ENCODE data around the gene CHD9.

The CHD9 gene

DNA sequence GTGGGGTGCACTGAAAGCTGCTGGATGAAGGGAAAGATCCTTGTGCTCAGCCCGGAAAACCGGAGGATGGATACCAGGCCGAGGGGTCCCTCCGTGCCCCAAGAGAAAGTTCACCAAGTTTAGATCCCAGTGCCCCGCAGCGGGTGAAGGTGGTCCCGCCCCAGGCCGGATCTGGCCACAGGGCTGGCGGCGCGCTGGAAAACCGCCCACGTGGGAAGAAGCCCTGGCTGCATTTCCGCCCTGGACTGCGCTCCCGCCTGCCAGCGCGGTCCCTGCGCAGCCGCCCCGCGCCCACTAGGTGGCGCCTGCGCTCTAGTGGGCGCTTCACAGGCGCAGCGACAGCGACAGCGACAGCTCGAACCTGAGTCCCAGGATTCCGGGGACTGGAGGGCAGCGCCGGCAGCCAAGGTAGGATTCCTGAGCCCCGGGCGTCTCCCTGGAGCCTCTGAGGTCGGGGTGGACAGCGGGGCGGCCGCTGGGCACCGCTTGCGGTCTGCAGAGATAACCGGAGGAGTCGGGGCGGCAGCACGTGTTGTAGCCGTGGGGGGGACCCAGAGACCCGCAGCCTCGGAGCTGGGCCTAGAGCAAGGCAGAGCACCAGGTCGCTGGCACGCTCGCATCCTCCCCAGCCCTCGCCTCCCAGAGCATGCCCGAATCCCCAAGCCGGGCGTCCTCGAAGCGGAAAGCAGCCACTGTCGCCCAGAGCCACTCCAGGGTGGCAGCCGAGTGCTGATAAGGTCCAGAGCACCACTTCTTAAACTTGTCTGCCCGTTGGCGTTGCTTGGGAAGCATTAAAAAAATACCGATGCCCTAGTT, at the start of gene CHD9 (continued):
- TF ChIP-seq, protein P1, sequence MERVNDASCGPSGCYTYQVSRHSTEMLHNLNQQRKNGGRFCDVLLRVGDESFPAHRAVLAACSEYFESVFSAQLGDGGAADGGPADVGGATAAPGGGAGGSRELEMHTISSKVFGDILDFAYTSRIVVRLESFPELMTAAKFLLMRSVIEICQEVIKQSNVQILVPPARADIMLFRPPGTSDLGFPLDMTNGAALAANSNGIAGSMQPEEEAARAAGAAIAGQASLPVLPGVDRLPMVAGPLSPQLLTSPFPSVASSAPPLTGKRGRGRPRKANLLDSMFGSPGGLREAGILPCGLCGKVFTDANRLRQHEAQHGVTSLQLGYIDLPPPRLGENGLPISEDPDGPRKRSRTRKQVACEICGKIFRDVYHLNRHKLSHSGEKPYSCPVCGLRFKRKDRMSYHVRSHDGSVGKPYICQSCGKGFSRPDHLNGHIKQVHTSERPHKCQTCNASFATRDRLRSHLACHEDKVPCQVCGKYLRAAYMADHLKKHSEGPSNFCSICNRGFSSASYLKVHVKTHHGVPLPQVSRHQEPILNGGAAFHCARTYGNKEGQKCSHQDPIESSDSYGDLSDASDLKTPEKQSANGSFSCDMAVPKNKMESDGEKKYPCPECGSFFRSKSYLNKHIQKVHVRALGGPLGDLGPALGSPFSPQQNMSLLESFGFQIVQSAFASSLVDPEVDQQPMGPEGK (tag by site-specific recombination; IDR thresholded peaks at IDR 0.05), result no peak
- TF ChIP-seq, protein P2, sequence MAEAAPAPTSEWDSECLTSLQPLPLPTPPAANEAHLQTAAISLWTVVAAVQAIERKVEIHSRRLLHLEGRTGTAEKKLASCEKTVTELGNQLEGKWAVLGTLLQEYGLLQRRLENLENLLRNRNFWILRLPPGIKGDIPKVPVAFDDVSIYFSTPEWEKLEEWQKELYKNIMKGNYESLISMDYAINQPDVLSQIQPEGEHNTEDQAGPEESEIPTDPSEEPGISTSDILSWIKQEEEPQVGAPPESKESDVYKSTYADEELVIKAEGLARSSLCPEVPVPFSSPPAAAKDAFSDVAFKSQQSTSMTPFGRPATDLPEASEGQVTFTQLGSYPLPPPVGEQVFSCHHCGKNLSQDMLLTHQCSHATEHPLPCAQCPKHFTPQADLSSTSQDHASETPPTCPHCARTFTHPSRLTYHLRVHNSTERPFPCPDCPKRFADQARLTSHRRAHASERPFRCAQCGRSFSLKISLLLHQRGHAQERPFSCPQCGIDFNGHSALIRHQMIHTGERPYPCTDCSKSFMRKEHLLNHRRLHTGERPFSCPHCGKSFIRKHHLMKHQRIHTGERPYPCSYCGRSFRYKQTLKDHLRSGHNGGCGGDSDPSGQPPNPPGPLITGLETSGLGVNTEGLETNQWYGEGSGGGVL (tag by site-specific recombination; IDR thresholded peaks at IDR 0.05), result no peak
- TF ChIP-seq ZNF521 (tag by site-specific recombination; IDR thresholded peaks at IDR 0.05), result no peak
- TF ChIP-seq ZBTB8A (tag by site-specific recombination; IDR thresholded peaks at IDR 0.05), result peak; percentile 88
- no peak for TF ChIP-seq ZNF791 (tag by site-specific recombination; IDR thresholded peaks at IDR 0.05)
- TF ChIP-seq, protein P3, sequence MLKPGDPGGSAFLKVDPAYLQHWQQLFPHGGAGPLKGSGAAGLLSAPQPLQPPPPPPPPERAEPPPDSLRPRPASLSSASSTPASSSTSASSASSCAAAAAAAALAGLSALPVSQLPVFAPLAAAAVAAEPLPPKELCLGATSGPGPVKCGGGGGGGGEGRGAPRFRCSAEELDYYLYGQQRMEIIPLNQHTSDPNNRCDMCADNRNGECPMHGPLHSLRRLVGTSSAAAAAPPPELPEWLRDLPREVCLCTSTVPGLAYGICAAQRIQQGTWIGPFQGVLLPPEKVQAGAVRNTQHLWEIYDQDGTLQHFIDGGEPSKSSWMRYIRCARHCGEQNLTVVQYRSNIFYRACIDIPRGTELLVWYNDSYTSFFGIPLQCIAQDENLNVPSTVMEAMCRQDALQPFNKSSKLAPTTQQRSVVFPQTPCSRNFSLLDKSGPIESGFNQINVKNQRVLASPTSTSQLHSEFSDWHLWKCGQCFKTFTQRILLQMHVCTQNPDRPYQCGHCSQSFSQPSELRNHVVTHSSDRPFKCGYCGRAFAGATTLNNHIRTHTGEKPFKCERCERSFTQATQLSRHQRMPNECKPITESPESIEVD (tag by site-specific recombination; IDR thresholded peaks at IDR 0.05), result no peak
- no peak for TF ChIP-seq ZNF146 (tag by site-specific recombination; IDR thresholded peaks at IDR 0.05)
- no peak for TF ChIP-seq ZNF433 (tag by site-specific recombination; IDR thresholded peaks at IDR 0.05; ENCODE audit: low read depth)
- no peak for TF ChIP-seq ZFP41 (tag by site-specific recombination; IDR thresholded peaks at IDR 0.05; ENCODE audit: borderline replicate concordance)
- peak; percentile 46; the same call in 1 of the 2 replicates for TF ChIP-seq ZBTB48 (tag by site-specific recombination; IDR thresholded peaks at IDR 0.05)
- TF ChIP-seq ZBTB1 (tag by site-specific recombination; IDR thresholded peaks at IDR 0.05), result no peak
- TF ChIP-seq GFI1B (tag by site-specific recombination; IDR thresholded peaks at IDR 0.05), result no peak
- peak; percentile 90 for TF ChIP-seq ZNF660 (tag by site-specific recombination; IDR thresholded peaks at IDR 0.05)
- TF ChIP-seq, protein P4, sequence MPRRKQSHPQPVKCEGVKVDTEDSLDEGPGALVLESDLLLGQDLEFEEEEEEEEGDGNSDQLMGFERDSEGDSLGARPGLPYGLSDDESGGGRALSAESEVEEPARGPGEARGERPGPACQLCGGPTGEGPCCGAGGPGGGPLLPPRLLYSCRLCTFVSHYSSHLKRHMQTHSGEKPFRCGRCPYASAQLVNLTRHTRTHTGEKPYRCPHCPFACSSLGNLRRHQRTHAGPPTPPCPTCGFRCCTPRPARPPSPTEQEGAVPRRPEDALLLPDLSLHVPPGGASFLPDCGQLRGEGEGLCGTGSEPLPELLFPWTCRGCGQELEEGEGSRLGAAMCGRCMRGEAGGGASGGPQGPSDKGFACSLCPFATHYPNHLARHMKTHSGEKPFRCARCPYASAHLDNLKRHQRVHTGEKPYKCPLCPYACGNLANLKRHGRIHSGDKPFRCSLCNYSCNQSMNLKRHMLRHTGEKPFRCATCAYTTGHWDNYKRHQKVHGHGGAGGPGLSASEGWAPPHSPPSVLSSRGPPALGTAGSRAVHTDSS (tag by site-specific recombination; IDR thresholded peaks at IDR 0.05), result no peak
- TF ChIP-seq KLF9 (tag by site-specific recombination; IDR thresholded peaks at IDR 0.05; ENCODE audit: low read depth), result no peak; the same call in 1 of the 2 replicates
- TF ChIP-seq ZNF266 (tag by site-specific recombination; IDR thresholded peaks at IDR 0.05; ENCODE audit: low read depth), result no peak
- TF ChIP-seq ZNF423 (tag by site-specific recombination; IDR thresholded peaks at IDR 0.05), result no peak
- no peak for TF ChIP-seq ZSCAN16 (tag by site-specific recombination; IDR thresholded peaks at IDR 0.05)
- TF ChIP-seq, protein P5, sequence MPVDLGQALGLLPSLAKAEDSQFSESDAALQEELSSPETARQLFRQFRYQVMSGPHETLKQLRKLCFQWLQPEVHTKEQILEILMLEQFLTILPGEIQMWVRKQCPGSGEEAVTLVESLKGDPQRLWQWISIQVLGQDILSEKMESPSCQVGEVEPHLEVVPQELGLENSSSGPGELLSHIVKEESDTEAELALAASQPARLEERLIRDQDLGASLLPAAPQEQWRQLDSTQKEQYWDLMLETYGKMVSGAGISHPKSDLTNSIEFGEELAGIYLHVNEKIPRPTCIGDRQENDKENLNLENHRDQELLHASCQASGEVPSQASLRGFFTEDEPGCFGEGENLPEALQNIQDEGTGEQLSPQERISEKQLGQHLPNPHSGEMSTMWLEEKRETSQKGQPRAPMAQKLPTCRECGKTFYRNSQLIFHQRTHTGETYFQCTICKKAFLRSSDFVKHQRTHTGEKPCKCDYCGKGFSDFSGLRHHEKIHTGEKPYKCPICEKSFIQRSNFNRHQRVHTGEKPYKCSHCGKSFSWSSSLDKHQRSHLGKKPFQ (tag by site-specific recombination; IDR thresholded peaks at IDR 0.05), result no peak
- TF ChIP-seq ZNF560 (tag by site-specific recombination; IDR thresholded peaks at IDR 0.05; ENCODE audit: borderline replicate concordance), result no peak
- TF ChIP-seq, protein P6, sequence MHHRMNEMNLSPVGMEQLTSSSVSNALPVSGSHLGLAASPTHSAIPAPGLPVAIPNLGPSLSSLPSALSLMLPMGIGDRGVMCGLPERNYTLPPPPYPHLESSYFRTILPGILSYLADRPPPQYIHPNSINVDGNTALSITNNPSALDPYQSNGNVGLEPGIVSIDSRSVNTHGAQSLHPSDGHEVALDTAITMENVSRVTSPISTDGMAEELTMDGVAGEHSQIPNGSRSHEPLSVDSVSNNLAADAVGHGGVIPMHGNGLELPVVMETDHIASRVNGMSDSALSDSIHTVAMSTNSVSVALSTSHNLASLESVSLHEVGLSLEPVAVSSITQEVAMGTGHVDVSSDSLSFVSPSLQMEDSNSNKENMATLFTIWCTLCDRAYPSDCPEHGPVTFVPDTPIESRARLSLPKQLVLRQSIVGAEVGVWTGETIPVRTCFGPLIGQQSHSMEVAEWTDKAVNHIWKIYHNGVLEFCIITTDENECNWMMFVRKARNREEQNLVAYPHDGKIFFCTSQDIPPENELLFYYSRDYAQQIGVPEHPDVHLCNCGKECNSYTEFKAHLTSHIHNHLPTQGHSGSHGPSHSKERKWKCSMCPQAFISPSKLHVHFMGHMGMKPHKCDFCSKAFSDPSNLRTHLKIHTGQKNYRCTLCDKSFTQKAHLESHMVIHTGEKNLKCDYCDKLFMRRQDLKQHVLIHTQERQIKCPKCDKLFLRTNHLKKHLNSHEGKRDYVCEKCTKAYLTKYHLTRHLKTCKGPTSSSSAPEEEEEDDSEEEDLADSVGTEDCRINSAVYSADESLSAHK (tag by site-specific recombination; IDR thresholded peaks at IDR 0.05), result no peak
- TF ChIP-seq, protein P7, sequence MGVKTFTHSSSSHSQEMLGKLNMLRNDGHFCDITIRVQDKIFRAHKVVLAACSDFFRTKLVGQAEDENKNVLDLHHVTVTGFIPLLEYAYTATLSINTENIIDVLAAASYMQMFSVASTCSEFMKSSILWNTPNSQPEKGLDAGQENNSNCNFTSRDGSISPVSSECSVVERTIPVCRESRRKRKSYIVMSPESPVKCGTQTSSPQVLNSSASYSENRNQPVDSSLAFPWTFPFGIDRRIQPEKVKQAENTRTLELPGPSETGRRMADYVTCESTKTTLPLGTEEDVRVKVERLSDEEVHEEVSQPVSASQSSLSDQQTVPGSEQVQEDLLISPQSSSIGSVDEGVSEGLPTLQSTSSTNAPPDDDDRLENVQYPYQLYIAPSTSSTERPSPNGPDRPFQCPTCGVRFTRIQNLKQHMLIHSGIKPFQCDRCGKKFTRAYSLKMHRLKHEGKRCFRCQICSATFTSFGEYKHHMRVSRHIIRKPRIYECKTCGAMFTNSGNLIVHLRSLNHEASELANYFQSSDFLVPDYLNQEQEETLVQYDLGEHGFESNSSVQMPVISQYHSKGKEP (tag by site-specific recombination; IDR thresholded peaks at IDR 0.05), result peak; percentile 80
- no peak for TF ChIP-seq ZNF473 (tag by site-specific recombination; IDR thresholded peaks at IDR 0.05)
- TF ChIP-seq HOXD13 (CRISPR knock-in tag; IDR thresholded peaks at IDR 0.05; ENCODE audit: borderline replicate concordance), result no peak
- TF ChIP-seq ZXDB (tag by site-specific recombination; IDR thresholded peaks at IDR 0.05), result no peak; the same call in 1 of the 2 replicates
- peak; percentile 92; the same call in 1 of the 2 replicates for TF ChIP-seq ZSCAN30 (tag by site-specific recombination; IDR thresholded peaks at IDR 0.05)
- TF ChIP-seq SCRT2 (tag by site-specific recombination; IDR thresholded peaks at IDR 0.05), result no peak

Data from HEK293 (cell line).